Measurements from ENCODE around the gene LRRK1.

GRCh38 chr15:100920516-100921135 lies 1.5 kb downstream of the LRRK1 start:
- no peak for TF ChIP-seq CTCF (IDR thresholded peaks at IDR 0.05)
- no peak for TF ChIP-seq POLR2A (IDR thresholded peaks at IDR 0.05; ENCODE audit: low read length)

Data from A549 (cell line).